GM19328 (cell line): Measurements from ENCODE around the gene ACTN4.
"Not testable (repeated sequence)": the region's sequence is repeated elsewhere in the genome, so short reads cannot be mapped to it uniquely, and the experiment has no call there.

Source experiments
- ATAC-seq: cut with Tn5 transposase; IDR thresholded peaks from one replicate; pipeline ENCODE4 v1.9.1; 2021; ENCODE audit warnings: mild to moderate bottlenecking, moderate library complexity; ENCODE audit not compliant: unreplicated experiment

The ACTN4 gene

GRCh38 chr19:38647368-38647965 lies at the start of gene ACTN4:
Gene ACTN4, plus strand, starts transcription at chr19:38647649. Its CDS starts 97 bp downstream, at chr19:38647746.
- peak; percentile 89 for ATAC-seq

DNA sequence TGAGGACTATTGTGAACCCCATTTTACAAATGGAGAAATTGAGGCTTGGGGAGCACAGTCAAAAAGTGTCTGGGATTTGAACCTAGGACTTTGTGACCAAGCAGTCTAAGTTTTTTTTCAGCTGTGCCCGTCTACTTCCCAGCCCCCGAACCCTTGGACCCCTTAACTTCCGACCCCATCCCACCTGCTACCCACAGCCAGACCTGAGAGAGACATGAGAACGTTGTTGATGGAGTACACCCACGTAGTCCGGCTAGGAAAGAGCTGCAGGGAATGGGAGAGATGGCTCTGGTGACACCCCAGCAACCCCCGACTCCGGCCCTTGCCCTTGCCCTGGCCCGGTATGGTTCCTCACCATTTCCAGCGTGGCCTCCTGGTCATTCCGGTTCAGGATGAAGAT lies 47.7 kb upstream of the ACTN4 start:
- ATAC-seq = no peak

DNA sequence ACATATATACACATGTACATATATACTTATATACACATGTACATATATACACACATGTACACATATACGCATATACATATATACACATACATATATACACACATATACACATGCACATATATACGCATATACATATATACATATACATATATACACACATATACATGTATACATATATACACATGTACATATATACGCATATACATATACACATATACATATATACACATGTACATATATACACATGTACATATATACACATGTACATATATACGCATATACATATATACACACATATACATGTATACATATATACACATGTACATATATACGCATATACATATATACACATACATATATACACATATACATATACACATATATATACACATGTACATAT lies 44.6 kb upstream of the ACTN4 start:
- ATAC-seq = not testable (repeated sequence)

- no peak for ATAC-seq
Observed at GRCh38 chr19:38606131-38606530, 41.3 kb upstream of the ACTN4 start.

DNA sequence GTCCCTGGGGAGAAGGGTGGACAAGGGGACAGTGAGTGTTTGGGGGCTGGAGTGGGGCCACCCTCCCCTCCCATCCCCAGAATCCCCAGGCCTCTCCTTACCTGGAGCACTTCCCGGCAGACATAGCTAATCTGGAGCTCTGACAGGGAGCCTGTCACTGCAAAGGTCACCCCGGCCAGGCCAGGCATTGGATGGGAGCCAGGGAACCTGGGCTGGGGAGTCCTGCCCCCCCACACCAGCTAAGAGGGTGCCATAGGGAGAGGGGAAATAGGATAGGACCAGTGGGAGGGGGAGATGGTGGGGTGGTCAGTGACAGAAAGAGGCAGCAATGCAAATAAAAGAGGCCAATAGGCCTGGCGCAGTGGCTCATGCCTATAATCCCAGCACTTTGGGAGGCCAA lies 33.2 kb upstream of the ACTN4 start:
- ATAC-seq = no peak

GRCh38 chr19:38615007-38615581 lies 32.4 kb upstream of the ACTN4 start:
- ATAC-seq = no peak

DNA sequence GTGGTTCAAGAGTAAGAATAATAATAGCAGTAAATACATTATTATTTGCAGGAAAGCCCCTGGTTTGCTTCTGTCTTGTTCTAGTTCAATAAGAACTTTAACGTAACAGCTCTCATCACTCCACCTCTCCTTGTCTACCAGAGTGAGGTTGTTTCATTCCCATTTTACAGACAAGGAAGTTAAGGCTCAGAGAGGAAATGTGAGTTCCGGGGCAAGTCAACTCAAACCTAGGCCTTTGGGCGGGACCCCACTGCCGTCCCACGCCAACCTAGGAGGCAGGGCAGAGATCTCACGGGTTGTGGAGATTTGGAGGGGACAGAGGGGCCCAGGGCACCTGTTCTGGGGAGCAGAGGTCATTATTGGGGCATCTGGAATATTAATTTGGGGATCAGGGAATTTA lies 31.2 kb upstream of the ACTN4 start:
- no peak for ATAC-seq

- ATAC-seq = no peak
Observed at GRCh38 chr19:38617283-38617763, 30.1 kb upstream of the ACTN4 start.

- ATAC-seq = peak; percentile 40
Observed at GRCh38 chr19:38617764-38618589, 29.5 kb upstream of the ACTN4 start, which contains the start of gene MAP4K1. Gene MAP4K1, minus strand, starts transcription at chr19:38617953. Its CDS starts 58 bp downstream, at chr19:38617895.

- ATAC-seq = peak; percentile 59
Observed at GRCh38 chr19:38618590-38619360, 28.7 kb upstream of the ACTN4 start, which contains the start of gene EIF3K. Gene EIF3K, plus strand, starts transcription at chr19:38619188. Its CDS starts 81 bp downstream, at chr19:38619269.

- no peak for ATAC-seq
Observed at GRCh38 chr19:38619361-38620174, 27.9 kb upstream of the ACTN4 start.

GRCh38 chr19:38624822-38625221 lies 22.6 kb upstream of the ACTN4 start:
- ATAC-seq = no peak

DNA sequence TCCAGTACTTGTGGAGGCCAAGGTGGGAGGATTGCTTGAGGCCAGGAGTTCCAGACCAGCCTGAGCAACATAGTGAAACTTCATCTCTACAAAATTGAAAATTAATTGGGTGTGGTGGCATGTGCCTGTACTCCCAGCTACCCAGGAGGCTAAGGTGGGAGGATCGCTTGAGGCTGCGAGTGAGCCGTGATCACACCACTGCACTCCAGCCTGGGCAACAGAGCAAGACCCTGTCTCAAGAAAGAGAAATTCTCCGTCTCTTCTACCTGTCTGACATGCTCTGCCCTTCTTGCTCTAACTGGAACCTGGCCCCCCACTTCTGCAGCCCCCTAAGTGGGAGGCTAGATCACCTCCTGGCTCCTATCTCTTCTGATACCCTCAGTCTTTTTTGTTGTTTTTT lies 21.0 kb upstream of the ACTN4 start:
- ATAC-seq = no peak

DNA sequence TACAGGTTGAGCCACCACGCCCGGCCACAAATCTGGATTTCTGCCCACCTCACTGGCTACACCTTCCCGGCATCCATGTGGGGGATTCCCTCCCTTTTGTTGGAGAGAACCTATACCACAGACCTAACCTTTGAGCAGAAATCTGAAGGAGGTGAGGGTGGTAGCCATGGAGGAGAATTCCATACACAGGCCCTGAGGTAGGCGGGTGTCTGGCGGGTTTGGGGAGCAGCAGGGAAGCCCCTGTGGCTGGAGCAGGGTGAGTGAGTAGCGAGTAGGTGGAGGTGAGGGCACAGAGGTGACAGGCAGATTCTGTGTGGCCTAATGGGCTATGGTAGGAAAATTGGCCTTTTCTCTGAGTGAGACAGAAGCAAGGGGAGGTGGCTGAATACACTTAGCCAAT lies 17.9 kb upstream of the ACTN4 start:
- no peak for ATAC-seq

DNA sequence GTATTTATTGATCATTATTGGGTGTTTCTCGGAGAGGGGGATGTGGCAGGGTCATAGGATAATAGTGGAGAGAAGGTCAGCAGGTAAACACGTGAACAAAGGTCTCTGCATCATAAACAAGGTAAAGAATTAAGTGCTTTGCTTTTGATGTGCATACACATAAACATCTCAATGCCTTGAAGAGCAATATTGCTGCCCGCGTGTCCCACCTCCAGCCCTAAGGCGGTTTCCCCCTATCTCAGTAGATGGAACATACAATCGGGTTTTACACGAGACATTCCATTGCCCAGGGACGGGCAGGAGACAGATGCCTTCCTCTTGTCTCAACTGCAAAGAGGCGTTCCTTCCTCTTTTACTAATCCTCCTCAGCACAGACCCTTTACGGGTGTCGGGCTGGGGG lies 16.1 kb upstream of the ACTN4 start:
- not testable (repeated sequence) for ATAC-seq

GRCh38 chr19:38631811-38632475 lies 15.5 kb upstream of the ACTN4 start:
- not testable (repeated sequence) for ATAC-seq

DNA sequence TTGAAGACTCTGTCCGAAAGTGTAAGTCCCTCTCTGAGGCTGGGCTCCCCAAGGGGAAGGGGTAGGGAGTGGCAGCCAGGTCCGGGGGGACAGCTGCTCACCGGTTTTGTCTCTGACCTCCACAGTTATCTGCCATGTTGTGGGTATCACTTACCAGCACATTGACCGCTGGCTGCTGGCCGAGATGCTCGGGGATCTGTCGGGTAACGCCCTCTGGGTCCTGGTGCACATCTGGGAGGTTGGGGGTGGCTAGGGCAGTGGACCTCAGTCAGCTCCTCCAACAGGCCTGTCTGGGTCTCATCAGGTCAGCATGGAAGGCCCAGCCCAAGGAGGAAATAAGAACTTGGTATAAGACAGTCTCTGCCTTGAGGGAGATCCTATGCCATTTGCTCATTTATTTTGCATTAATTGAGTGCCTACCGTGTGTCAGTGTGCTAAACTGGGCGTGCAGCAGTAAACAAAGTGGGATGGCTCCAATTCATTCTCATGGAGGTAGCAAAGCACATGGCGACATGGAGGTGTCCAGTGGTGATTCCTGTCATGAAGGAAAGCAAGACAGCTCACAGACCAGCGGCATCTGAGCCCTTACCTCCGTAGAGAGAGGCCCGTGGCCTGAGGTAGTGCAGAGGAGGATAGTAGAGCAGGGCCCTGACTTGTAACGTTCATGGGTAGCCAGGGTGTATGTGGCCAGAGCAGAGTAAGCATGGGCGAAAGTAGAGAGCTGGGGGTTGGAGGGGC lies 14.8 kb upstream of the ACTN4 start:
- ATAC-seq = no peak

DNA sequence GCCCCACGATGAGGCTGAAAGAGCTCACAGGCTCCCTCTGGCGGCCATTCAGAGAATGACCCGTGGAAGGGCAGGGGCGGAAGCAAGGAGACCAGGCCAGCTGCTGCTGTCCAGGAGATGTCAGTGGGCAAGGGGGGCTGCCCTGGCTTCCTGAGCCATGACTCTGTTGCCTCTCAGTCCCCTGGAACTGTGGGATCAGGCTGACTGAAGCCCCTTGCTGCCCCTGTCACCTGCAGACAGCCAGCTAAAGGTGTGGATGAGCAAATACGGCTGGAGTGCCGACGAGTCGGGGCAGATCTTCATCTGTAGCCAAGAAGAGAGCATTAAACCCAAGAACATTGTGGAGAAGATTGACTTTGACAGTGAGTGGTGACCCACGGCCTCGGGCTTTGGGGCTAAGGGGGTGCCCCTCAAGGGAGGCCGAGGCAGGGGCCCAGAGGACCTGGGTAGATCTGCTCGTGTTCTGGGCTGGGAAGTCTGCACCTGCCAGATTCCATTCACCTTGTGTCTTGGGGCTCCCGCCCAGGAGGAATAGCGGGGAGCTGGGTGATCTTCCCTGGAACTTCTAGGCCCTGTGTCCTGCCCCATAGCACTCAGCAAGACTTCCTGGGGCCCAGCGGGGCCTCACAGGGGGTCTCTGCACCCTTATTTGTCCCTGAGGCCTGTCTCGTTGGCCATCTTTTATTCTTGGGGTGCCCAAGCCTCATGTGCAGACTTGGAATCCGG lies 12.5 kb upstream of the ACTN4 start:
- no peak for ATAC-seq
